ENCODE results near the gene ZNF629. TPM values are rescaled to one million over a fixed set of nuclear protein-coding genes. Genes with fewer than 3 reads are reported as not detected.
"Not testable (repeated sequence)": the region's sequence is repeated elsewhere in the genome, so short reads cannot be mapped to it uniquely, and the experiment has no call there.

ZNF629 gene
- total RNA-seq (1 to 10 TPM; 2.4 to 7.6 (median 4.4) TPM), total RNA-seq (2.6 to 26.0 (median 14.6) reads per million in 29 experiments)
- total RNA-seq (2013), result 2.6 TPM

DNA sequence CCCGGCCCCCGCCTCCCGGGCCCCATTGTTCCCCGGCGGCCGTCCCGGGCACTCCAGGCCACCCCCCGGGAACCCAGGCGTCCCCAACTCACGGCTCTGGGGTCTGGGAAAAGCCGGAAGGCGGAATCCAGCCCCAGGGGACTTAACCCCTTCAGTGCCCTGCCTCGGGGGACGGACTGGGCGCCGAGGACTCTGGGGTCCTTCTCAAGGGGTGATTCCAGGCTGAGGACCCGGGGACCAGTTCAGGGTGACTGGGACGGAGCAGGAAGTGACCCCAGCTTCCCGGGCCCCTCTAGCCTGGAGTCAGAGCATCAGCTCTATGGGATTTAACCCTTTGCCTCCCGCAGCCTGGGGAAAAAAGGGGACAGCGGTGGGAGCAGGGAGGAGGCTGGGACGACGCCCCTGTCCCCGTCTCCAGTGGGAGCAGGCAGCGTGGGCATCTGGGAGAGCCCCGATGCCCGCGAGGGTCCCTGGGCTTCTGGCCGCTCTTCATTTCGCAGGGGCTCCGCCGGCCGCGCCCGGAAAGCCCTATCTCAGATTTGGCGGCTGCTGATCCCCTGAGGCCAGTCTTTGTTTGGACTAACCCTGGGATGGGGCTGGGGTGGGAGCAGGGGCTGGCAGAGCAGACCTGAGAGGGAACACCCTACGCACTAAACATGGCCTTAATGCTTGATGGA is at the start of gene ZNF629:
TSS of gene ZNF629 (minus strand) at position 270 of the 677 bp plus-strand sequence. CDS start 2,723 bp downstream, outside the sequence.
- H3K36me3 ChIP-seq (ENCODE audit: control insufficient read depth in 2 of 2, extremely low read depth in 1 of 2, insufficient read depth in 1 of 2, low read length in 1 of 2), result peaks cover 0 to 6% of the 10 kb centered on the region in 2 donors
- peaks cover 2 to 19% of the 10 kb centered on the region in 2 experiments for H3K4me1 ChIP-seq (ENCODE audit: control insufficient read depth in 1 of 2, extremely low read depth in 1 of 2, insufficient read depth in 2 of 2, low read length in 2 of 2)
- no peak within 1 kb of the TSS for H3K27ac ChIP-seq (ENCODE audit: low read length)
- peak within 1 kb of the TSS; percentile 82 to 85 (median 82) for H3K4me3 Mint-ChIP-seq
- no peaks in the 10 kb centered on the region for H3K9me3 ChIP-seq
- H3K4me1 Mint-ChIP-seq, result peaks cover 18 to 20% (median 18%) of the 10 kb centered on the region in 3 donors
- H3K36me3 Mint-ChIP-seq, result peaks cover 8% of the 10 kb centered on the region
- POLR2A ChIA-PET, result no interaction called here
- H3K27me3 ChIP-seq (replicated peaks in 1 of 2; ENCODE audit: control insufficient read depth in 2 of 2, extremely low read depth in 1 of 2, insufficient read depth in 2 of 2, low read length in 1 of 2), result peaks cover 0 to 46% of the 10 kb centered on the region in 2 experiments
- CTCF ChIA-PET, result no interaction called here
- peak within 1 kb of the TSS; percentile 80 to 100 for H3K4me3 ChIP-seq (ENCODE audit: control insufficient read depth in 1 of 2, extremely low read depth in 1 of 2, low read length in 1 of 2)
- peaks cover 0 to 24% of the 10 kb centered on the region in 2 donors for H3K27me3 Mint-ChIP-seq
- WGBS (ENCODE audit: insufficient coverage), result 3% methylated on average over 34 of the region's 37 CpGs
- no peaks in the 10 kb centered on the region for H3K9me3 Mint-ChIP-seq
- DNase-seq, result peak in 6 of 35 experiments; percentile 14 to 48 (median 24)
- peak; percentile 52 to 66 (median 62) for ATAC-seq (replicated peaks in 1 of 4)
- peak within 1 kb of the TSS in 1 of 2 donors; percentile 39 for H3K27ac Mint-ChIP-seq

- Histone ChIP-seq H3K27ac (ENCODE audit: low read length) (no peak overlapping the region), H3K4me3 (ENCODE audit: control insufficient read depth in 1 of 2, extremely low read depth in 1 of 2, low read length in 1 of 2) (no peak overlapping the region), H3K36me3 (ENCODE audit: control insufficient read depth in 2 of 2, extremely low read depth in 1 of 2, insufficient read depth in 1 of 2, low read length in 1 of 2) (no peaks in the 10 kb centered on the region), H3K27me3 (replicated peaks in 1 of 2; ENCODE audit: control insufficient read depth in 2 of 2, extremely low read depth in 1 of 2, insufficient read depth in 2 of 2, low read length in 1 of 2) (peaks cover 0 to 3% of the 10 kb centered on the region in 2 experiments), H3K4me1 (ENCODE audit: control insufficient read depth in 1 of 2, extremely low read depth in 1 of 2, insufficient read depth in 2 of 2, low read length in 2 of 2) (no peaks in the 10 kb centered on the region), H3K9me3 (no peaks in the 10 kb centered on the region)
- H3K4me1 Mint-ChIP-seq, result no peaks in the 10 kb centered on the region
- ATAC-seq (replicated peaks in 1 of 4), result no peak
- H3K36me3 Mint-ChIP-seq, result no peaks in the 10 kb centered on the region
- no peaks in the 10 kb centered on the region for H3K9me3 Mint-ChIP-seq
- POLR2A ChIA-PET, result no interaction called here
- no peak for DNase-seq
- CTCF ChIA-PET, result no interaction called here
- no peaks in the 10 kb centered on the region for H3K27me3 Mint-ChIP-seq
- no peak overlapping the region for H3K4me3 Mint-ChIP-seq
- WGBS (ENCODE audit: insufficient coverage), result 95% methylated on average over 39 of the region's 44 CpGs
- H3K27ac Mint-ChIP-seq, result no peak overlapping the region
Measured at GRCh38 chr16:30834130-30834740, 47.2 kb upstream of the ZNF629 start.

DNA sequence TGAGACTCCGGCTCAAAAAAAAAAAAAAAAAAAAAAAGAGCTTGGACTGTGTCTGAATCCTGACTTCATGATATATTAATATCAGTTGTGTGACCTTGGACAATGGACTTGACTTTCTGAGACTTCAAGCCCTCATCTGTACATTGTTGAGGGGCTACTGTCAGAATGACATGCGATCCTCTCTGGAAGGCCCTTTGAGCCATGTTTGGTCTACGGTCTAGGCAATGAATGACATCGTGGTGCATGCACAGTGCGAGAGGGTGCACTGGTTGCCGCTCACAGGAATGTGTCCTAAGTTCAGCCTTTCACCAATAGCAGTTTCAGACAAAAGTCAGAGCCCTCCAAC is 43.0 kb upstream of the ZNF629 start:
- Histone ChIP-seq H3K36me3 (ENCODE audit: control insufficient read depth in 2 of 2, extremely low read depth in 1 of 2, insufficient read depth in 1 of 2, low read length in 1 of 2) (no peaks in the 10 kb centered on the region), H3K27me3 (replicated peaks in 1 of 2; ENCODE audit: control insufficient read depth in 2 of 2, extremely low read depth in 1 of 2, insufficient read depth in 2 of 2, low read length in 1 of 2) (peaks cover 0 to 12% of the 10 kb centered on the region in 2 experiments), H3K9me3 (no peaks in the 10 kb centered on the region), H3K4me3 (ENCODE audit: control insufficient read depth in 1 of 2, extremely low read depth in 1 of 2, low read length in 1 of 2) (no peak overlapping the region), H3K27ac (ENCODE audit: low read length) (no peak overlapping the region), H3K4me1 (ENCODE audit: control insufficient read depth in 1 of 2, extremely low read depth in 1 of 2, insufficient read depth in 2 of 2, low read length in 2 of 2) (no peaks in the 10 kb centered on the region)
- 100% methylated on average over 3 of the region's 6 CpGs for WGBS (ENCODE audit: insufficient coverage)
- ATAC-seq (replicated peaks in 1 of 4) (no peak), DNase-seq (no peak)
- no peaks in the 10 kb centered on the region for H3K36me3 Mint-ChIP-seq
- CTCF ChIA-PET, result no interaction called here
- H3K27ac Mint-ChIP-seq, result no peak overlapping the region
- H3K4me1 Mint-ChIP-seq, result no peaks in the 10 kb centered on the region
- H3K9me3 Mint-ChIP-seq, result no peaks in the 10 kb centered on the region
- POLR2A ChIA-PET, result interaction anchor here in 1 of 2 donors (0.5 kb wide), 1 partner anchor 900 kb away, joined by 4 read pairs; no protein-coding TSS in a partner anchor
- H3K4me3 Mint-ChIP-seq, result no peak overlapping the region
- H3K27me3 Mint-ChIP-seq, result peaks cover 3 to 5% of the 10 kb centered on the region in 2 donors

- Histone ChIP-seq H3K27me3 (replicated peaks in 1 of 2; ENCODE audit: control insufficient read depth in 2 of 2, extremely low read depth in 1 of 2, insufficient read depth in 2 of 2, low read length in 1 of 2) (peaks cover 0 to 13% of the 10 kb centered on the region in 2 experiments), H3K27ac (ENCODE audit: low read length) (no peak overlapping the region), H3K9me3 (no peaks in the 10 kb centered on the region), H3K36me3 (ENCODE audit: control insufficient read depth in 2 of 2, extremely low read depth in 1 of 2, insufficient read depth in 1 of 2, low read length in 1 of 2) (no peaks in the 10 kb centered on the region), H3K4me3 (ENCODE audit: control insufficient read depth in 1 of 2, extremely low read depth in 1 of 2, low read length in 1 of 2) (no peak overlapping the region), H3K4me1 (ENCODE audit: control insufficient read depth in 1 of 2, extremely low read depth in 1 of 2, insufficient read depth in 2 of 2, low read length in 2 of 2) (no peaks in the 10 kb centered on the region)
- Mint-ChIP-seq H3K4me1 (no peaks in the 10 kb centered on the region), H3K4me3 (no peak overlapping the region), H3K9me3 (no peaks in the 10 kb centered on the region), H3K36me3 (no peaks in the 10 kb centered on the region), H3K27ac (no peak overlapping the region), H3K27me3 (peaks cover 3 to 5% of the 10 kb centered on the region in 2 donors)
- ChIA-PET POLR2A (no interaction called here), CTCF (no interaction called here)
- DNase-seq (no peak), ATAC-seq (replicated peaks in 1 of 4) (no peak)
- 92% methylated on average over 13 of the region's 15 CpGs for WGBS (ENCODE audit: insufficient coverage)
Measured at GRCh38 chr16:30829130-30830071, 42.4 kb upstream of the ZNF629 start.

DNA sequence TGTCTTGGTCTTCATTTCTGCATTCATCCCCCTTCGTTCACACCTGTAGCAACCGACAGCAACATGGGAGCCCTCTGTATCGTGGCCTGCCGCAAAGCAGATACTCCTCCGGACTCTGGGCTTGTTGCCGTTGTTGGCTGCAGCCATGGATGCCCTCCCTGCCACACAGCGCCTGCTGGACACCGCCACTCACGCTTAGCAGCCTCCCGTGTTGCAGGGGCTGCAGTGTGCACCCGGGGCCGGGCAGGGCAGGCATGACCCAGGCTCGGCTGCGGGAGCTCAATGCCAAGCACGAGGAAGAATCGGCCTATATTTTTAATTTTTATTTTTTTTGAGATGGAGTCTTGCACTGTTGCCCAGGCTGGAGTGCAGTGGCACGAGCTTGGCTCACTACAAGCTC is 34.9 kb upstream of the ZNF629 start:
- H3K9me3 ChIP-seq, result no peaks in the 10 kb centered on the region
- whole genome bisulfite sequencing (ENCODE audit: insufficient coverage), result 86% methylated on average over 16 of the region's 17 CpGs
- no peak for DNase-seq
- H3K4me3 ChIP-seq (ENCODE audit: control insufficient read depth in 1 of 2, extremely low read depth in 1 of 2, low read length in 1 of 2), result no peak overlapping the region
- Mint-ChIP-seq H3K27ac (no peak overlapping the region), H3K36me3 (no peaks in the 10 kb centered on the region), H3K4me1 (no peaks in the 10 kb centered on the region), H3K4me3 (no peak overlapping the region), H3K27me3 (peaks cover 3% of the 10 kb centered on the region in 2 donors), H3K9me3 (no peaks in the 10 kb centered on the region)
- peaks cover 0 to 14% of the 10 kb centered on the region in 2 experiments for H3K27me3 ChIP-seq (replicated peaks in 1 of 2; ENCODE audit: control insufficient read depth in 2 of 2, extremely low read depth in 1 of 2, insufficient read depth in 2 of 2, low read length in 1 of 2)
- H3K36me3 ChIP-seq (ENCODE audit: control insufficient read depth in 2 of 2, extremely low read depth in 1 of 2, insufficient read depth in 1 of 2, low read length in 1 of 2), result no peaks in the 10 kb centered on the region
- no peak overlapping the region for H3K27ac ChIP-seq (ENCODE audit: low read length)
- ChIA-PET CTCF (no interaction called here), POLR2A (no interaction called here)
- no peak for ATAC-seq (replicated peaks in 1 of 4)
- no peaks in the 10 kb centered on the region for H3K4me1 ChIP-seq (ENCODE audit: control insufficient read depth in 1 of 2, extremely low read depth in 1 of 2, insufficient read depth in 2 of 2, low read length in 2 of 2)

- H3K4me3 ChIP-seq (ENCODE audit: control insufficient read depth in 1 of 2, extremely low read depth in 1 of 2, low read length in 1 of 2); ATAC-seq (replicated peaks in 1 of 4); H3K36me3 ChIP-seq (ENCODE audit: control insufficient read depth in 2 of 2, extremely low read depth in 1 of 2, insufficient read depth in 1 of 2, low read length in 1 of 2); H3K4me3 Mint-ChIP-seq; H3K4me1 Mint-ChIP-seq; DNase-seq; H3K4me1 ChIP-seq (ENCODE audit: control insufficient read depth in 1 of 2, extremely low read depth in 1 of 2, insufficient read depth in 2 of 2, low read length in 2 of 2); H3K9me3 Mint-ChIP-seq; H3K27ac Mint-ChIP-seq; H3K27me3 Mint-ChIP-seq; H3K36me3 Mint-ChIP-seq; H3K27ac ChIP-seq (ENCODE audit: low read length); H3K9me3 ChIP-seq; CTCF ChIA-PET: not testable (repeated sequence)
- POLR2A ChIA-PET, result interaction anchor here in 1 of 2 donors (0.5 kb wide), 1 partner anchor 501 kb away, joined by 7 read pairs; no protein-coding TSS in a partner anchor
- 88% methylated on average over 5 of the region's 9 CpGs for WGBS (ENCODE audit: insufficient coverage)
- peaks cover 0 to 14% of the 10 kb centered on the region in 2 experiments for H3K27me3 ChIP-seq (replicated peaks in 1 of 2; ENCODE audit: control insufficient read depth in 2 of 2, extremely low read depth in 1 of 2, insufficient read depth in 2 of 2, low read length in 1 of 2)
Measured at GRCh38 chr16:30821441-30821840, 34.4 kb upstream of the ZNF629 start.

All from T-cell (primary cell).